DOHH2 (cell line): ENCODE results near the gene ABCA4.

Experiments used
- H3F3A ChIP-seq: fragments of 200-600 bp; sonication (generic), shearing (Covaris generic); 2 replicates; pipeline ENCODE4 v1.6.0; 2016; ENCODE audit warnings: antibody characterized with exemption, mild to moderate bottlenecking; ENCODE audit not compliant: control insufficient read depth, insufficient read depth
- H3K27ac ChIP-seq: fragments of 200-600 bp; sonication (generic); 2 replicates; pipeline ENCODE4 v1.5.1; 2014; ENCODE audit warnings: low read depth, mild to moderate bottlenecking, low read length, moderate library complexity
- H3K27me3 ChIP-seq: fragments of 200-600 bp; sonication (generic); 2 replicates; pipeline ENCODE4 v1.6.1; 2014; ENCODE audit warnings: mild to moderate bottlenecking, low read length, mixed read lengths; ENCODE audit not compliant: control insufficient read depth
- H3K36me3 ChIP-seq: fragments of 200-600 bp; sonication (generic); 2 replicates; pipeline ENCODE4 v1.6.1; 2014; ENCODE audit warnings: mild to moderate bottlenecking, low read length, moderate library complexity, mixed read lengths; ENCODE audit not compliant: control insufficient read depth
- H3K4me1 ChIP-seq: fragments of 200-600 bp; sonication (generic); 2 replicates; pipeline ENCODE4 v1.6.1; 2014; ENCODE audit warnings: mild to moderate bottlenecking, low read length, mixed read lengths; ENCODE audit not compliant: control insufficient read depth
- H3K4me2 ChIP-seq: fragments of 200-600 bp; sonication (generic); 2 replicates; pipeline ENCODE4 v1.6.0; 2014; ENCODE audit warnings: mild to moderate bottlenecking, low read length, moderate library complexity
- H3K4me3 ChIP-seq: fragments of 200-600 bp; sonication (generic); 2 replicates; pipeline ENCODE4 v1.5.1; 2014; ENCODE audit warnings: mild to moderate bottlenecking, low read length, mixed read lengths
- H3K79me2 ChIP-seq: fragments of 200-600 bp; sonication (generic); 2 replicates; pipeline ENCODE4 v1.6.1; 2014; ENCODE audit warnings: mild to moderate bottlenecking, low read length, mixed read lengths; ENCODE audit not compliant: control insufficient read depth
- H3K9me2 ChIP-seq: fragments of 200-600 bp; sonication (generic); replicated peaks from 2 replicates; pipeline ENCODE4 v1.6.1; 2014; ENCODE audit warnings: mild to moderate bottlenecking, low read length, mixed read lengths; ENCODE audit not compliant: control insufficient read depth
- H3K9me3 ChIP-seq: fragments of 200-600 bp; sonication (generic); 2 replicates; pipeline ENCODE4 v1.6.1; 2014; ENCODE audit warnings: antibody characterized with exemption, low read length, mixed read lengths; ENCODE audit not compliant: control insufficient read depth, insufficient read depth
- H4K20me1 ChIP-seq: fragments of 200-600 bp; sonication (generic); 2 replicates; pipeline ENCODE4 v1.6.0; 2014; ENCODE audit warnings: low read depth, mild to moderate bottlenecking, antibody characterized with exemption, low read length, moderate library complexity; ENCODE audit not compliant: control insufficient read depth, insufficient read depth
- EZH2phosphoT487 ChIP-seq: fragments of 200-600 bp; sonication (generic); IDR thresholded peaks from 2 replicates; pipeline ENCODE4 v1.6.1; 2017; ENCODE audit warnings: borderline replicate concordance, mild to moderate bottlenecking, antibody characterized with exemption, low read length, moderate library complexity, mixed read lengths
- TF ChIP-seq, protein P1 (sequence below): fragments of 200-600 bp; sonication (generic); IDR thresholded peaks from one replicate; pipeline ENCODE4 v1.5.1; 2014; ENCODE audit warnings: antibody characterized with exemption, mild to moderate bottlenecking, low read depth, low read length; ENCODE audit not compliant: poor library complexity, severe bottlenecking

Gene ABCA4

DNA sequence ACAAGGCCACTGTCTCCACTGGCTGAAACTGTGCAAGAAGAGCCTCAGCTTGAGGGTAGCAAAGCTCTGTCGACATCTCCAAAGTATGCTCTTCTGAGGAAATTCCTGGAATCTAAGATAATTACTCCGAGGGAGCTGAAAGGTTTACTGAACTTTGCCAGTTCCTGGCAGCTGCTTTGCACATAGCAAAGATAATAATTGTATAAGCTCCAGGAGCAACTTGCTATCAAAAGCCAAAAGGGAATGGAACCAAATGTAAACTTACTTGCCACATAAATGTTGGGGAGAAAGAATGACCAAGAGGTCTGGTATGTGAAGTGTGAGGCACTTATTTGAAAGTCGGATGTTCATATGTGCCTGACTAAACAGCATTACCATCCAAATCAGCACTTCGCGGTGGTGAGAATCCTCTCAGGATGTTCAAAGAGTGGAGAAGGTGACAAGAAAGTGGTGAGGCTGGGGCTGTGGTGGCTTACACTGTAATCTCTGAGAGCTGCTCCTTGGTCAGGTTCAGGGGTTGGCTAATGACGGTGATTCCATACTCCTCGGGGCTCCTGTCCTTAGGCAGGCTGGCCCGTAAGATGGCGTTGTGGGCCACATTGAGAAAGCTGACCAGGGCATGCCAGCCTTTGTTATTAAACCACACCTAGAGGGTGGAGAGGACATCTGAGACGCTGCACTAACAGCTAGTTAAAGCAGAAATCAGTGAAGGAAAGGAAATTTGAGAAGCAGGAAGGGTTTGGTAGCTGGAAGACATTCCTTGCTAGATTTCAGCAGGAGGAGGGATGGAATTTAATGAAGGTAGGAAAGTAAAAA lies 100.0 kb downstream of the ABCA4 start:
- Histone ChIP-seq H3K36me3 (no peaks in the 10 kb centered on the region), H3K4me1 (no peaks in the 10 kb centered on the region), H3K9me2 (no peaks in the 10 kb centered on the region), H3K79me2 (no peaks in the 10 kb centered on the region), H3K27ac (no peak overlapping the region), H4K20me1 (no peaks in the 10 kb centered on the region), H3K4me2 (no peak overlapping the region), H3F3A (no peaks in the 10 kb centered on the region), H3K9me3 (no peaks in the 10 kb centered on the region), H3K27me3 (peaks cover 6% of the 10 kb centered on the region), H3K4me3 (no peak overlapping the region)
- TF ChIP-seq EZH2phosphoT487, result no peak
- TF ChIP-seq, protein P1, sequence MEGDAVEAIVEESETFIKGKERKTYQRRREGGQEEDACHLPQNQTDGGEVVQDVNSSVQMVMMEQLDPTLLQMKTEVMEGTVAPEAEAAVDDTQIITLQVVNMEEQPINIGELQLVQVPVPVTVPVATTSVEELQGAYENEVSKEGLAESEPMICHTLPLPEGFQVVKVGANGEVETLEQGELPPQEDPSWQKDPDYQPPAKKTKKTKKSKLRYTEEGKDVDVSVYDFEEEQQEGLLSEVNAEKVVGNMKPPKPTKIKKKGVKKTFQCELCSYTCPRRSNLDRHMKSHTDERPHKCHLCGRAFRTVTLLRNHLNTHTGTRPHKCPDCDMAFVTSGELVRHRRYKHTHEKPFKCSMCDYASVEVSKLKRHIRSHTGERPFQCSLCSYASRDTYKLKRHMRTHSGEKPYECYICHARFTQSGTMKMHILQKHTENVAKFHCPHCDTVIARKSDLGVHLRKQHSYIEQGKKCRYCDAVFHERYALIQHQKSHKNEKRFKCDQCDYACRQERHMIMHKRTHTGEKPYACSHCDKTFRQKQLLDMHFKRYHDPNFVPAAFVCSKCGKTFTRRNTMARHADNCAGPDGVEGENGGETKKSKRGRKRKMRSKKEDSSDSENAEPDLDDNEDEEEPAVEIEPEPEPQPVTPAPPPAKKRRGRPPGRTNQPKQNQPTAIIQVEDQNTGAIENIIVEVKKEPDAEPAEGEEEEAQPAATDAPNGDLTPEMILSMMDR, result no peak

DNA sequence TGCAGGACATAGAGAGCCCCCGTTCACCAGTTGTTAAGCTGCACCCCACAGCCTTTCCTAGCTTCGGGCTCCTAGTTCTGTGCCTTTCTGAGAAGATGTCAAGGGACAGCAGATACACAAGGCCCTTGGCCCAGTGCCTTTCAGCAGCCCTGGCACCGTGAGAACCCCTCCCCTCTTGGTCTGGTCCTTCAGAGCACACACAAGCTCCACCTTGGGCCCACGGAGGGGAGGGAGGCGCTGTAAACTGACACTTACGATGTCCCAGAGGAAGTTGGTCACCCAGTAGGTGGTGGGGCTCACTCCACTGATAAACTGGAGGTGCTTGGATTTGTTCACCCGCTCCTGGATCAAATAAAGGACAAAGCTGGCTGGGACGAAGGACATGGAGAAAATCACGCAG lies 101.6 kb downstream of the ABCA4 start:
- no peak overlapping the region for H3K4me3 ChIP-seq
- no peaks in the 10 kb centered on the region for H3K79me2 ChIP-seq
- no peaks in the 10 kb centered on the region for H4K20me1 ChIP-seq
- TF ChIP-seq EZH2phosphoT487, result no peak
- TF ChIP-seq, protein P1, result no peak
- H3K4me1 ChIP-seq, result no peaks in the 10 kb centered on the region
- H3K9me2 ChIP-seq, result no peaks in the 10 kb centered on the region
- H3K4me2 ChIP-seq, result no peak overlapping the region
- H3K27ac ChIP-seq, result no peak overlapping the region
- H3K9me3 ChIP-seq, result no peaks in the 10 kb centered on the region
- H3F3A ChIP-seq, result no peaks in the 10 kb centered on the region
- no peaks in the 10 kb centered on the region for H3K36me3 ChIP-seq
- H3K27me3 ChIP-seq, result peaks cover 6% of the 10 kb centered on the region

GRCh38 chr1:94017155-94017829 lies 103.7 kb downstream of the ABCA4 start:
- TF ChIP-seq, protein P1, result no peak
- no peak for TF ChIP-seq EZH2phosphoT487
- no peak overlapping the region for H3K4me3 ChIP-seq
- no peaks in the 10 kb centered on the region for H3K9me3 ChIP-seq
- H3K9me2 ChIP-seq, result no peaks in the 10 kb centered on the region
- H3K4me1 ChIP-seq, result no peaks in the 10 kb centered on the region
- no peak overlapping the region for H3K4me2 ChIP-seq
- H3K27ac ChIP-seq, result no peak overlapping the region
- H4K20me1 ChIP-seq, result no peaks in the 10 kb centered on the region
- no peaks in the 10 kb centered on the region for H3F3A ChIP-seq
- H3K79me2 ChIP-seq, result no peaks in the 10 kb centered on the region
- H3K27me3 ChIP-seq, result peaks cover 3% of the 10 kb centered on the region; the same call in 1 of the 2 replicates
- H3K36me3 ChIP-seq, result no peaks in the 10 kb centered on the region
